ENCODE data around the gene TEDC2. TPM values are rescaled to one million over a fixed set of nuclear protein-coding genes. Genes with fewer than 3 reads are reported as not detected.

TEDC2 gene
- total RNA-seq, 1 donor from 2014 or later: 12.0 TPM

DNA sequence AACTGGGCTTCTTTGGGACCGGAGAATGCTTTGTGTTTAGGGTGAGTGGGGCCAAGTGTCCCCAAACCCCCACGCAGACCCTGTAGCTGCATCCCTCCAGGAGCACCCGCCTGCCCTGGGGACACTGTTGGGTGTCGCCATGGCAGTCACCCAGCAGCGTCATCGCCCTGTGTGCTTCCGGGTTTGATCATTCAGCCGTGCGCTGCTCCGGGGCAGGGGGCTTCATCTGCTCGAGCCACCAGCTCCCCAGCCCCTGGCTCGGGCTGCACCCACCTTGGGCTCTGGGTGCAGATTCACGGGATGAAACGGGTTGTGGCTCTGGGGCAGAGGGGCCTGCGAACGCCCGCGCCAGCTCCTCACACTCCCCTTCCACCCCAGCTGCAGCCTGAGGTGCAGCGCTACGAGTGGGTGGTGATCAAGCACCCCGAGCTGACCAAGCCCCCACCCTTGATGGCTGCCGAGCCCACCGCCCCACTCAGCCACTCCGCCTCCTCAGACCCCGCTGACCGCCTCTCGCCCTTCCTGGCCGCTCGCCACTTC is 40.1 kb downstream of the TEDC2 start:
- no peak overlapping the region for H3K4me3 ChIP-seq (ENCODE audit: low read depth, low read length)
- peaks cover 5% of the 10 kb centered on the region for H3K36me3 ChIP-seq (ENCODE audit: control insufficient read depth, insufficient read depth, low read length)
- H3K27me3 ChIP-seq (ENCODE audit: control insufficient read depth, insufficient read depth, low read length): no peaks in the 10 kb centered on the region
- TF ChIP-seq, protein P1, sequence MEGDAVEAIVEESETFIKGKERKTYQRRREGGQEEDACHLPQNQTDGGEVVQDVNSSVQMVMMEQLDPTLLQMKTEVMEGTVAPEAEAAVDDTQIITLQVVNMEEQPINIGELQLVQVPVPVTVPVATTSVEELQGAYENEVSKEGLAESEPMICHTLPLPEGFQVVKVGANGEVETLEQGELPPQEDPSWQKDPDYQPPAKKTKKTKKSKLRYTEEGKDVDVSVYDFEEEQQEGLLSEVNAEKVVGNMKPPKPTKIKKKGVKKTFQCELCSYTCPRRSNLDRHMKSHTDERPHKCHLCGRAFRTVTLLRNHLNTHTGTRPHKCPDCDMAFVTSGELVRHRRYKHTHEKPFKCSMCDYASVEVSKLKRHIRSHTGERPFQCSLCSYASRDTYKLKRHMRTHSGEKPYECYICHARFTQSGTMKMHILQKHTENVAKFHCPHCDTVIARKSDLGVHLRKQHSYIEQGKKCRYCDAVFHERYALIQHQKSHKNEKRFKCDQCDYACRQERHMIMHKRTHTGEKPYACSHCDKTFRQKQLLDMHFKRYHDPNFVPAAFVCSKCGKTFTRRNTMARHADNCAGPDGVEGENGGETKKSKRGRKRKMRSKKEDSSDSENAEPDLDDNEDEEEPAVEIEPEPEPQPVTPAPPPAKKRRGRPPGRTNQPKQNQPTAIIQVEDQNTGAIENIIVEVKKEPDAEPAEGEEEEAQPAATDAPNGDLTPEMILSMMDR (IDR thresholded peaks at IDR 0.05; ENCODE audit: insufficient read depth, low read length, poor library complexity, severe bottlenecking): no peak
- DNase-seq (ENCODE audit: low read depth): no peak

- Histone ChIP-seq H3K4me3 (ENCODE audit: low read depth, low read length) (no peak overlapping the region), H3K36me3 (ENCODE audit: control insufficient read depth, insufficient read depth, low read length) (peaks cover 5% of the 10 kb centered on the region), H3K27me3 (ENCODE audit: control insufficient read depth, insufficient read depth, low read length) (no peaks in the 10 kb centered on the region)
- TF ChIP-seq, protein P1 (IDR thresholded peaks at IDR 0.05; ENCODE audit: insufficient read depth, low read length, poor library complexity, severe bottlenecking): peak; percentile 15
- no peak for DNase-seq (ENCODE audit: low read depth)
These were observed 40.6 kb downstream of the TEDC2 start for GRCh38 chr16:2500430-2500917.

- TF ChIP-seq, protein P1 (IDR thresholded peaks at IDR 0.05; ENCODE audit: insufficient read depth, low read length, poor library complexity, severe bottlenecking): peak; percentile 98
- peaks cover 4% of the 10 kb centered on the region for H3K36me3 ChIP-seq (ENCODE audit: control insufficient read depth, insufficient read depth, low read length)
- DNase-seq (ENCODE audit: low read depth): no peak
- H3K27me3 ChIP-seq (ENCODE audit: control insufficient read depth, insufficient read depth, low read length): no peaks in the 10 kb centered on the region
- no peak overlapping the region for H3K4me3 ChIP-seq (ENCODE audit: low read depth, low read length)
These were observed 41.2 kb downstream of the TEDC2 start for GRCh38 chr16:2500918-2501750.

- Histone ChIP-seq H3K4me3 (ENCODE audit: low read depth, low read length) (no peak overlapping the region), H3K36me3 (ENCODE audit: control insufficient read depth, insufficient read depth, low read length) (no peaks in the 10 kb centered on the region), H3K27me3 (ENCODE audit: control insufficient read depth, insufficient read depth, low read length) (no peaks in the 10 kb centered on the region)
- no peak for DNase-seq (ENCODE audit: low read depth)
- TF ChIP-seq, protein P1 (IDR thresholded peaks at IDR 0.05; ENCODE audit: insufficient read depth, low read length, poor library complexity, severe bottlenecking): no peak
These were observed 42.3 kb downstream of the TEDC2 start for GRCh38 chr16:2501946-2502895.

DNA sequence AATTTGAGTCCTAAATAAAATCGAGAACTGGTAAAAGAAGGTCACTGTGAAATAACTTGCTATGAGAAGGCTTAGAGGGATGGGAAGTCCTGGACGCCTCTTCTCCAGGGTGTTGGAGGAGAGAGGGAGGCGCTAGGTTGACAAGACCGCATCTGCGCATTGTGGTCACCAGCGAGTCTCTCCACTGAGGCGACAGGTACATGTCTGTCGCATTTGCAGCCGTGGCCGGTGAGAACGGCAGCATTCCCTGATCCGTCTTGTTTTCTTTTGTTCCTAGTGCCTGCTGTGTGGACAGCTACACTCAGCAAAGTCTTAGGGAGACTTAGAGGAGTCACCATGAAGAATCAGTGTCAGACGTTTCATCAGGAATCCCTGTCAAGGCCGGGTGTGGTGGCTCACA is 45.8 kb downstream of the TEDC2 start:
- Histone ChIP-seq H3K4me3 (ENCODE audit: low read depth, low read length) (no peak overlapping the region), H3K27me3 (ENCODE audit: control insufficient read depth, insufficient read depth, low read length) (no peaks in the 10 kb centered on the region), H3K36me3 (ENCODE audit: control insufficient read depth, insufficient read depth, low read length) (no peaks in the 10 kb centered on the region)
- no peak for DNase-seq (ENCODE audit: low read depth)
- TF ChIP-seq, protein P1 (IDR thresholded peaks at IDR 0.05; ENCODE audit: insufficient read depth, low read length, poor library complexity, severe bottlenecking): no peak
